AG09319 (cell line): ENCODE measurements around the gene ASCC1.

Experiments used
- DNase-seq: peaks from one replicate; pipeline ENCODE4 v3.0.0-alpha.2; 2010; ENCODE audit warnings: low read depth; ENCODE audit errors: extremely low read depth
- TF ChIP-seq, protein P1 (sequence below): IDR thresholded peaks from 2 replicates; pipeline ENCODE4 v1.5.1; 2011; ENCODE audit warnings: low read depth, mild to moderate bottlenecking, inconsistent platforms, low read length, moderate library complexity

The ASCC1 gene

DNA sequence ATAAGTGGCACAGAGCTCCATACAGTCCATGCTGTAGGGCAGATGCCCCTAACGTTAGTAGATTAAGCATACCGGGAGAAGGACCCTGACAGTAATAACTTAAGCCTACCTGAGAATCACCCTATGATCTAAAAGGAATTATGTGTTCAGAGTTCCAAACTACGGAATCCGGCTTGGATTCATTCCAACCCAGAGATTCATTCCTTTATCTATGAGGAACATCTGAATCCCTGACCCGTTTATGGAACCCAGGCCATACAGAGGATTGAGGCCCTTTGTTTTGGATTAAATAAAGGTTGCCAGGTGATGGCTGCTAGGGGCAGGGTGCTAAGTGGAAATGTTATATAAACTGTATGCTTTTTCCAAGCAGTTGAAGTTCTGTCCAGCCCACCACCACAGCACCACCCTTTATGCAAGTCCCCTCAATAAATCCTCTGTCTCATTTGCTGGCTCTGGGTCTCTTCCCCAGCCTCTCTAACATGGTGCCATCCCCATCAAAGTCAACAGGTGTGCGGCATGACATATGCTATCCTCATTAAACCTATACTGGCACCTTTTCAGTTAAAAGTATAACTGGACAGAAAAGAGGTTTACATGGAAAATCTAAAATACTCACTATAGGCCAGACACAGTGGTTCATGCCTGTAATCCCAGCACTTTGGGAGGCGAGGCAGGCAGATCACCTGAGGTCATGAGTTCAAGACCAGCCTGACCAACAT is 9.4 kb downstream of the ASCC1 start:
- TF ChIP-seq, protein P1, sequence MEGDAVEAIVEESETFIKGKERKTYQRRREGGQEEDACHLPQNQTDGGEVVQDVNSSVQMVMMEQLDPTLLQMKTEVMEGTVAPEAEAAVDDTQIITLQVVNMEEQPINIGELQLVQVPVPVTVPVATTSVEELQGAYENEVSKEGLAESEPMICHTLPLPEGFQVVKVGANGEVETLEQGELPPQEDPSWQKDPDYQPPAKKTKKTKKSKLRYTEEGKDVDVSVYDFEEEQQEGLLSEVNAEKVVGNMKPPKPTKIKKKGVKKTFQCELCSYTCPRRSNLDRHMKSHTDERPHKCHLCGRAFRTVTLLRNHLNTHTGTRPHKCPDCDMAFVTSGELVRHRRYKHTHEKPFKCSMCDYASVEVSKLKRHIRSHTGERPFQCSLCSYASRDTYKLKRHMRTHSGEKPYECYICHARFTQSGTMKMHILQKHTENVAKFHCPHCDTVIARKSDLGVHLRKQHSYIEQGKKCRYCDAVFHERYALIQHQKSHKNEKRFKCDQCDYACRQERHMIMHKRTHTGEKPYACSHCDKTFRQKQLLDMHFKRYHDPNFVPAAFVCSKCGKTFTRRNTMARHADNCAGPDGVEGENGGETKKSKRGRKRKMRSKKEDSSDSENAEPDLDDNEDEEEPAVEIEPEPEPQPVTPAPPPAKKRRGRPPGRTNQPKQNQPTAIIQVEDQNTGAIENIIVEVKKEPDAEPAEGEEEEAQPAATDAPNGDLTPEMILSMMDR = no peak
- no peak for DNase-seq

DNA sequence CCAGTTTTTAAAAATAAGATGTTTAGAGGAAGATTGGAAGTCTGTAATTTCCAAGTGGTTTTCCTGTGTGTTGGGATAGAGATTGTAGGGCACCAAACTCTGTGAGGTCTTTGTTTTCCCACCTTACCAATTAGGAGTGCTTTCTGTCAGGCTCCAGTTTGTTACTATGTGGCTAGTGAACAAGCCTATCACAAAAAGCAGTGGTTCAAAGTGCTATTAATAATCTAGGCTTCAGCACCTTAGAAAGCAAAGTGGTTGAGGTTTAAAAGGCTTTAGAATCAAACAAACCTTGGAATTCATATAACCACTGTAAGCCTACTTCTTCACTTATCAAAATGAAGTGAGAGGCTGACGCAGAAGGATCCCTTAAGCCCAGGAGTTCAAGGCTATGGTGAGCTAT is 11.4 kb downstream of the ASCC1 start:
- DNase-seq = no peak
- TF ChIP-seq, protein P1 = no peak

DNA sequence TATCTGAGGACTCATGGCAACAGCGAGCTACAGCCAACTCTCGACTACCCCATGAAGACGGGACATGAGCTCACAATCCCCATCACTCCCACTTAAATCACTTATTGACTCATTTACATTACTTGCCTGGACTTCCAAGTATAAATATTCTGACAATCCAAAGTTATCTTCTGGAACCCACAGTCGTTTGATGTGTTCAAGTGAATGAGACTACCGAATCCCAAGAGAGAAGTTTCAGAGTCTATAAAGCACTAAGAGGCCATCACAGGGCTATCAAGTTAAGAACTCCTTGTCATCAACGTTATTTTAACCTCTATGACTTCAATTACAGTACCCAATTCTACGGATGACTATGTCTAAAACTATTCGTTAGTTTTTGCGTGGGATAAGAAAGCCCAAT is 11.8 kb downstream of the ASCC1 start:
- no peak for DNase-seq
- TF ChIP-seq, protein P1 = no peak

DNA sequence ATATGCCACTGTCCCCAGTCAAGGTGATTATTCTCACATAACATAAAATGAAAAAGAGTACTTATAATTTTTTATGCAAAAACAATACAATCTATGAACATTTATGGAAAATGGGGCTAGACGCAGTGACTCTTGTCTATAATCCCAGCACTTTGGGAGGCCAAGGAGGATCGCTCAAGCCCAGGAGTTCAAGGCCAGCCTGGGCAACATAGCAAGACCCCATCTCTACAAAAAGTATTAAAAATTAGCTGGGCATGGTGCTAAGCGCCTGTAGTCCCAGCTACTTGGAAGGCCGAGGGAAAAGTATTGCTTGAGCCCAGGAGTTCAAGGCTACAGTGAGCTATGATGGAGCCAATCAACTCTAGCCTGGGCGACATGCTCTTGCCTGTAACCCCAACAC is 14.8 kb downstream of the ASCC1 start:
- no peak for DNase-seq
- TF ChIP-seq, protein P1 = no peak

DNA sequence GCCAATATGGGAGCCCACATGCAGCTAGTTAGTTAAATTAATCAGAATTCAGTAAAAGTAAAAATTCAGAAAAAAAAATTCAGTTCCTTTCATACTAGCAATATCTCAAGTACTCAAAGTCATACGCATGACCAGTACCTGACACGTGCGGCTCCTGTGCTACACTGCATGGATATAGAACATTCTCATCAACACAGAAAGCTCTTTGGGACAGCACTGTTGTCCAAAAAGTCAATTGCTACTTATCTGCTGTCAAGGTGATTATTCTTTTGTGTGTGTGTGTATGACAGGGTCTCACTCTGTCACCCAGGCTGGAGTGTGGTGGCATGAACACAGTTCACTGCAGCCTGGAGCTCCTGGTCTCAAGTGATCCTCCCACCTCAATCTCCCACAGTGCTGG is 15.2 kb downstream of the ASCC1 start:
- DNase-seq = no peak
- TF ChIP-seq, protein P1 = no peak

DNA sequence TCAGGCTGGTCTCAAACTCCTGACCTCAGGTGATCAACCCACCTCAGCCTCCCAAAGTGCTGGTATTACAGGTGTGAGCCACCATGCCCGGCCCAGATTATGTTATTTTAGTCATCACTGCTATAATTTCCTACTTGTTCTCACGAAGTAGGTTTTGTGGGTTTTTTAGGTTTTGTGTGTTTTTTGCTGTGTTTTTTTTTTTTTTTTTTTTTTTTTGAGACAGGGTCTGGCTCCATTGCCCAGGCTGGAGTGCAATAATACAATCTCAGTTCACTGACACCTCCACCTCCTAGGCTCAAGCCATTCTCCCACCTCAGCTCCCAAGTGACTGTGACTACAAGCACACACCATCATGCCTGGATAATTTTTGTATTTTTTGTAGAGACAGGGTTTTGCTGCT is 21.1 kb downstream of the ASCC1 start:
- no peak for DNase-seq
- TF ChIP-seq, protein P1 = no peak

DNA sequence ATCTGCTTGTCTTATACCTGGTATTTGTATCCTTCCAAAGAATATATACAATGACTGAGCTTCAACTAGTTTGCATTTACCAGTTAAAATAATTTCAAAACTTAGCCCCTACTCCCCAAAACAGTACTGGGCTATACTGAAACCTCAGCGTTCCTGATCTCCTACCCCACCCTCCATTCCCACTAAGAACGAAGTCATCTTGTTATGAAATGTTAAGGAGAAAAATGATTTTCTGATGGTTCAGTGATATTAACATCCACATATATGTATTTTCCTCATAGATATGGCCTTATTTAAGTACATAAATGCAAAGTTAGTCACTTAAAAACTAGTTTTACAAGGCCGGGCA is 29.1 kb downstream of the ASCC1 start:
- TF ChIP-seq, protein P1 = no peak
- no peak for DNase-seq
